LNCaP clone FGC (cell line): Measurements from ENCODE around the gene ZNF414.
A peak's percentile ranks its signal among the peaks of the same experiment; 100 is the strongest.

Experiments
- DNase-seq: peaks from one replicate; pipeline ENCODE4 v3.0.0-alpha.2; 2011; ENCODE audit warnings: low read depth
- H3K4me3 ChIP-seq: 2 replicates; pipeline ENCODE4 v1.5.1; 2011; ENCODE audit warnings: mild to moderate bottlenecking, low read depth, low read length, control low read depth
- CTCF ChIP-seq: IDR thresholded peaks from 2 replicates; pipeline ENCODE4 v1.5.1; 2012; ENCODE audit warnings: mild to moderate bottlenecking; ENCODE audit not compliant: control insufficient read depth, insufficient read depth; ENCODE audit errors: extremely low read depth

The ZNF414 gene

GRCh38 chr19:8484331-8484894 lies 29.6 kb downstream of the ZNF414 start:
- no peak for TF ChIP-seq CTCF
- no peak for DNase-seq
- H3K4me3 ChIP-seq: no peak overlapping the region

GRCh38 chr19:8483165-8483564 lies 30.8 kb downstream of the ZNF414 start:
- no peak for DNase-seq
- no peak overlapping the region for H3K4me3 ChIP-seq
- no peak for TF ChIP-seq CTCF

- no peak overlapping the region for H3K4me3 ChIP-seq
- no peak for DNase-seq
- no peak for TF ChIP-seq CTCF
Measured at GRCh38 chr19:8482696-8483095, 31.3 kb downstream of the ZNF414 start.

- H3K4me3 ChIP-seq: no peak overlapping the region; the same call in 1 of the 2 replicates
- TF ChIP-seq CTCF: no peak
- DNase-seq: no peak
Measured at GRCh38 chr19:8481616-8482015, 32.4 kb downstream of the ZNF414 start.

GRCh38 chr19:8481201-8481600 lies 32.8 kb downstream of the ZNF414 start:
- no peak for TF ChIP-seq CTCF
- peak overlapping the region; percentile 26 for H3K4me3 ChIP-seq
- no peak for DNase-seq

GRCh38 chr19:8478598-8478997 lies 35.4 kb downstream of the ZNF414 start:
- no peak for TF ChIP-seq CTCF
- no peak overlapping the region for H3K4me3 ChIP-seq
- DNase-seq: no peak

GRCh38 chr19:8477889-8478288 lies 36.1 kb downstream of the ZNF414 start:
- no peak for TF ChIP-seq CTCF
- no peak for DNase-seq
- H3K4me3 ChIP-seq: no peak overlapping the region
